Sciatic nerve (tissue), 2 donors: ENCODE data around the gene EPPIN. TPM values are rescaled to one million over a fixed set of nuclear protein-coding genes. Genes with fewer than 3 reads are reported as not detected.
"Not testable (repeated sequence)": the region's sequence is repeated elsewhere in the genome, so short reads cannot be mapped to it uniquely, and the experiment has no call there.

Source experiments
- ATAC-seq: fragments of 200-7000 bp; cut with Tn5 transposase; one replicate; pipeline ENCODE4 v1.9.1; 2020; ENCODE audit warnings: mild to moderate bottlenecking, moderate library complexity
- DNase-seq: peaks from one replicate; pipeline ENCODE4 v3.0.0-alpha.2; 2020; ENCODE audit warnings: low spot score
- intact Hi-C: fragments of 100-400 bp; cut with DNase I; formaldehyde crosslinking; loops from one replicate; pipeline ENCODE4 v1.14.2; 2022
- total RNA-seq: library from RNA; stranded (reverse); fragmentation: NEBNext Ultra II Directional; extraction: Animal tissue kit (Norgen Biotek cat#: 25700); gene quantifications from one replicate; pipeline ENCODE4 v1.2.1, GENCODE V29; 2021
- donor health status: DM: no; HTN: no; CAD: no.
- donor health status: DM: no; HTN: no; CAD: no.

EPPIN gene
- total RNA-seq, result not detected

- intact Hi-C loops, result loop anchor here (5.0 kb wide), 1 partner anchor 220 kb away; no protein-coding TSS in a partner anchor
- DNase-seq (no peak), ATAC-seq (no peak)
Observed at GRCh38 chr20:45547206-45547770, at the start of gene EPPIN. Gene EPPIN (minus strand): TSS chr20:45547401. CDS start chr20:45547357, 44 bp downstream.

- no peak for ATAC-seq
- intact Hi-C loops, result no loop called here
- DNase-seq, result no peak
Observed at GRCh38 chr20:45595235-45595634, 48.0 kb upstream of the EPPIN start.

- no peak for ATAC-seq
- intact Hi-C loops, result no loop called here
Observed at GRCh38 chr20:45593498-45593897, 46.3 kb upstream of the EPPIN start.

GRCh38 chr20:45592574-45593189, 45.5 kb upstream of the EPPIN start:
- ATAC-seq (no peak), DNase-seq (no peak)
- intact Hi-C loops, result no loop called here

More at GRCh38 chr20:45593498-45593897, 46.3 kb upstream of the EPPIN start:
- no peak for DNase-seq

GRCh38 chr20:45589725-45590124, 42.5 kb upstream of the EPPIN start:
- no peak for ATAC-seq
- no peak for DNase-seq
- intact Hi-C loops, result no loop called here

GRCh38 chr20:45588800-45589199, 41.6 kb upstream of the EPPIN start:
- DNase-seq (no peak), ATAC-seq (no peak)
- intact Hi-C loops, result no loop called here

GRCh38 chr20:45585986-45586385, 38.8 kb upstream of the EPPIN start:
- ATAC-seq, intact Hi-C loops, DNase-seq: not testable (repeated sequence)

- intact Hi-C loops, DNase-seq, ATAC-seq: not testable (repeated sequence)
Observed at GRCh38 chr20:45584294-45584693, 37.1 kb upstream of the EPPIN start.

GRCh38 chr20:45583502-45583901, 36.3 kb upstream of the EPPIN start:
- no peak for ATAC-seq
- DNase-seq, result no peak
- intact Hi-C loops, result no loop called here

GRCh38 chr20:45581702-45582101, 34.5 kb upstream of the EPPIN start:
- ATAC-seq, result no peak
- intact Hi-C loops, result no loop called here
- DNase-seq, result no peak

GRCh38 chr20:45579184-45579583, 32.0 kb upstream of the EPPIN start, which contains the start of gene WFDC8:
Gene WFDC8 (minus strand): TSS chr20:45579284. CDS start chr20:45579247, 37 bp downstream.
- intact Hi-C loops, result no loop called here
- ATAC-seq (no peak), DNase-seq (no peak)

GRCh38 chr20:45578231-45578630, 31.0 kb upstream of the EPPIN start:
- ATAC-seq (no peak), DNase-seq (no peak)
- intact Hi-C loops, result no loop called here

GRCh38 chr20:45576995-45577394, 29.8 kb upstream of the EPPIN start:
- DNase-seq, result no peak
- intact Hi-C loops, result no loop called here
- no peak for ATAC-seq

- DNase-seq (no peak), ATAC-seq (no peak)
- intact Hi-C loops, result no loop called here
Observed at GRCh38 chr20:45575931-45576330, 28.7 kb upstream of the EPPIN start.

- intact Hi-C loops, ATAC-seq, DNase-seq: not testable (repeated sequence)
Observed at GRCh38 chr20:45569650-45570049, 22.4 kb upstream of the EPPIN start.

GRCh38 chr20:45564760-45565276, 17.6 kb upstream of the EPPIN start:
- ATAC-seq, result no peak
- DNase-seq, result no peak
- intact Hi-C loops, result no loop called here

GRCh38 chr20:45555198-45555597, 8.0 kb upstream of the EPPIN start:
- intact Hi-C loops, result no loop called here
- DNase-seq, result no peak
- no peak for ATAC-seq

GRCh38 chr20:45552456-45552855, 5.3 kb upstream of the EPPIN start:
- DNase-seq (no peak), ATAC-seq (no peak)
- intact Hi-C loops, result no loop called here

GRCh38 chr20:45550765-45551164, 3.6 kb upstream of the EPPIN start:
- ATAC-seq (no peak), DNase-seq (no peak)
- intact Hi-C loops, result no loop called here

GRCh38 chr20:45548410-45548809, 1.2 kb upstream of the EPPIN start:
- ATAC-seq, result no peak
- intact Hi-C loops, result loop anchor here (5.0 kb wide), 1 partner anchor 219 kb away; no protein-coding TSS in a partner anchor

More at GRCh38 chr20:45548410-45548809, 1.2 kb upstream of the EPPIN start:
- no peak for DNase-seq
